ENCODE measurements around the gene ABHD2. TPM values are rescaled to one million over a fixed set of nuclear protein-coding genes. Genes with fewer than 3 reads are reported as not detected.

ABHD2 gene
- total and polyA plus RNA-seq, 11 donors: 8.6 to 243 (median 116) TPM

- DNase-seq: no peak
- intact Hi-C loops (cut with DNase I): loop anchor here in 7 of 10 donors (5.0 to 10.0 kb wide), 7 partner anchors 33 to 223 kb away; partner anchors contain the start of gene FANCI (in 2 of the 7)
- H3K27ac ChIP-seq: no peak overlapping the region
- no peaks in the 10 kb centered on the region for H3K27me3 ChIP-seq
- no peaks in the 10 kb centered on the region for H3K36me3 ChIP-seq
- no peaks in the 10 kb centered on the region for H3K9me3 ChIP-seq
- no peak for TF ChIP-seq POLR2A (IDR thresholded peaks at IDR 0.05)
- TF ChIP-seq CTCF (IDR thresholded peaks at IDR 0.05): no peak
- WGBS, 4 donors: 90 to 100% (median 92%) methylated on average over 1 of the region's 1 CpG
- no peak for ATAC-seq
- H3K4me3 ChIP-seq: no peak overlapping the region
- peaks cover 0 to 9% (median 5%) of the 10 kb centered on the region in 12 donors for H3K4me1 ChIP-seq
Measured at GRCh38 chr15:89209057-89209456, 120.8 kb downstream of the ABHD2 start.

GRCh38 chr15:89211678-89212170 is 123.5 kb downstream of the ABHD2 start:
- TF ChIP-seq CTCF (IDR thresholded peaks at IDR 0.05) (no peak), POLR2A (IDR thresholded peaks at IDR 0.05) (no peak)
- DNase-seq (no peak), ATAC-seq (no peak)
- Histone ChIP-seq H3K27me3 (no peaks in the 10 kb centered on the region), H3K9me3 (no peaks in the 10 kb centered on the region), H3K4me1 (peaks cover 0 to 7% (median 5%) of the 10 kb centered on the region in 12 donors), H3K27ac (no peak overlapping the region), H3K4me3 (no peak overlapping the region), H3K36me3 (no peaks in the 10 kb centered on the region)
- intact Hi-C loops (cut with DNase I): loop anchor here in 1 of 10 donors (10.0 kb wide), 1 partner anchor 73 kb away; no protein-coding TSS in a partner anchor
- 78 to 93% (median 84%) methylated on average over 5 of the region's 5 CpGs for WGBS, 4 donors

- no peak for ATAC-seq
- no peak overlapping the region for H3K27ac ChIP-seq
- H3K36me3 ChIP-seq: no peaks in the 10 kb centered on the region
- no peaks in the 10 kb centered on the region for H3K9me3 ChIP-seq
- H3K27me3 ChIP-seq: no peaks in the 10 kb centered on the region
- 79 to 82% (median 81%) methylated on average over 2 of the region's 2 CpGs for WGBS, 4 donors
- no peak for TF ChIP-seq CTCF (IDR thresholded peaks at IDR 0.05)
- TF ChIP-seq POLR2A (IDR thresholded peaks at IDR 0.05): no peak
- intact Hi-C loops (cut with DNase I): loop anchor here in 1 of 10 donors (10.0 kb wide), 1 partner anchor 69 kb away; no protein-coding TSS in a partner anchor
- no peak for DNase-seq
- H3K4me1 ChIP-seq: peaks cover 0 to 5% (median 0%) of the 10 kb centered on the region in 12 donors
- H3K4me3 ChIP-seq: no peak overlapping the region
Measured at GRCh38 chr15:89215627-89216026, 127.4 kb downstream of the ABHD2 start.

GRCh38 chr15:89217031-89217430 is 128.8 kb downstream of the ABHD2 start:
- H3K4me3 ChIP-seq: no peak overlapping the region
- H3K9me3 ChIP-seq: no peaks in the 10 kb centered on the region
- TF ChIP-seq POLR2A (IDR thresholded peaks at IDR 0.05) (no peak), CTCF (IDR thresholded peaks at IDR 0.05) (no peak)
- peaks cover 0 to 5% (median 0%) of the 10 kb centered on the region in 12 donors for H3K4me1 ChIP-seq
- DNase-seq (no peak), ATAC-seq (no peak)
- no peak overlapping the region for H3K27ac ChIP-seq
- intact Hi-C loops (cut with DNase I): loop anchor here in 1 of 10 donors (10.0 kb wide), 1 partner anchor 68 kb away; no protein-coding TSS in a partner anchor
- WGBS, 4 donors: 88 to 92% (median 90%) methylated on average over 19 to 20 of the region's 20 CpGs
- no peaks in the 10 kb centered on the region for H3K27me3 ChIP-seq
- H3K36me3 ChIP-seq: no peaks in the 10 kb centered on the region

All from heart left ventricle (tissue), 16 donors.